IMR-90 (cell line): Measurements from ENCODE around the gene SHISA6. TPM values are rescaled to one million over a fixed set of nuclear protein-coding genes. Genes with fewer than 3 reads are reported as not detected.

Source experiments
- ATAC-seq: fragments of 200-7000 bp; cut with Tn5 transposase; 2 replicates; pipeline ENCODE4 v1.9.1; 2020; ENCODE audit warnings: low read depth, mild to moderate bottlenecking, moderate library complexity
- BruUV-seq: library from RNA; stranded (reverse); fragments of 400-500 nt; replicated peaks from 2 replicates; lab custom pipeline; 2021; lab: Mats Ljungman, UMichigan
- CTCF ChIA-PET: fragments of 300-600 bp; formaldehyde crosslinking; extraction: SDS; loops from one replicate; lab custom pipeline; 2021; ENCODE audit warnings: antibody characterized with exemption; lab: Yijun Ruan, JAX
- POLR2A ChIA-PET: fragments of 300-600 bp; sonication (Branson Sonifier 250); formaldehyde crosslinking; loops from one replicate; lab custom pipeline; 2022; ENCODE audit warnings: antibody characterized with exemption; ENCODE audit not compliant: unreplicated experiment; lab: Charles Lee
- DNase-seq: peaks from one replicate; pipeline ENCODE4 v3.0.0; 2013
- H2AFZ ChIP-seq: replicated peaks from 2 replicates; pipeline ENCODE3; 2013; ENCODE audit warnings: low read length, mild to moderate bottlenecking; ENCODE audit not compliant: poor library complexity
- H2AK5ac ChIP-seq: 2 replicates; pipeline ENCODE4 v1.6.1; 2013; ENCODE audit warnings: low read depth, low read length, inconsistent platforms
- H2AK9ac ChIP-seq: replicated peaks from 2 replicates; pipeline ENCODE3; 2013; ENCODE audit warnings: mild to moderate bottlenecking, low read depth, low read length, moderate library complexity; ENCODE audit not compliant: poor library complexity
- H2BK120ac ChIP-seq: 2 replicates; pipeline ENCODE4 v1.6.1; 2013; ENCODE audit warnings: low read depth, low read length, inconsistent platforms
- H2BK15ac ChIP-seq: 3 replicates; pipeline ENCODE4 v1.6.1; 2013; ENCODE audit warnings: low read depth, low read length, inconsistent platforms
- H2BK20ac ChIP-seq: 2 replicates; pipeline ENCODE4 v1.6.1; 2013; ENCODE audit warnings: low read depth, mild to moderate bottlenecking, inconsistent platforms, low read length, moderate library complexity
- H2BK5ac ChIP-seq: 2 replicates; pipeline ENCODE4 v1.6.1; 2013; ENCODE audit warnings: mild to moderate bottlenecking, low read depth, low read length, inconsistent platforms; ENCODE audit not compliant: poor library complexity, severe bottlenecking
- H3K14ac ChIP-seq: replicated peaks from 2 replicates; pipeline ENCODE4 v1.6.1; 2013; ENCODE audit warnings: low read depth, low read length, inconsistent platforms
- H3K18ac ChIP-seq: 2 replicates; pipeline ENCODE4 v1.6.1; 2013; ENCODE audit warnings: low read depth, low read length, control low read depth
- H3K23ac ChIP-seq: 2 replicates; pipeline ENCODE4 v1.6.1; 2013; ENCODE audit warnings: low read depth, low read length, inconsistent platforms
- H3K27ac ChIP-seq: 2 replicates; pipeline ENCODE4 v1.5.1; 2013; ENCODE audit warnings: mild to moderate bottlenecking, control low read depth, low read length; ENCODE audit not compliant: insufficient read depth
- H3K27me3 ChIP-seq: 2 replicates; pipeline ENCODE4 v1.6.1; 2013; ENCODE audit warnings: low read length; ENCODE audit not compliant: control insufficient read depth, insufficient read depth
- H3K36me3 ChIP-seq: 2 replicates; pipeline ENCODE4 v1.6.1; 2013; ENCODE audit warnings: low read length, mixed read lengths; ENCODE audit not compliant: control insufficient read depth, insufficient read depth
- H3K4ac ChIP-seq: 2 replicates; pipeline ENCODE4 v1.6.1; 2013; ENCODE audit warnings: low read depth, low read length, inconsistent platforms
- H3K4me1 ChIP-seq: 2 replicates; pipeline ENCODE4 v1.6.1; 2013; ENCODE audit warnings: low read length, mixed read lengths; ENCODE audit not compliant: control insufficient read depth, insufficient read depth
- H3K4me2 ChIP-seq: 2 replicates; pipeline ENCODE4 v1.6.1; 2013; ENCODE audit warnings: low read depth, mild to moderate bottlenecking, control low read depth, low read length, moderate library complexity
- H3K4me3 ChIP-seq: 2 replicates; pipeline ENCODE4 v1.5.1; 2013; ENCODE audit warnings: low read depth, mild to moderate bottlenecking, control low read depth, low read length, moderate library complexity; ENCODE audit not compliant: insufficient read depth
- H3K56ac ChIP-seq: 2 replicates; pipeline ENCODE4 v1.6.1; 2013; ENCODE audit warnings: low read length, inconsistent platforms; ENCODE audit not compliant: insufficient read depth; ENCODE audit errors: extremely low read depth
- H3K79me1 ChIP-seq, 2 experiments: 2 replicates each; pipeline ENCODE4 v1.6.1; 2013; ENCODE audit warnings: low read length in 2 of 2, inconsistent platforms in 1 of 2, low read depth in 1 of 2
- H3K9ac ChIP-seq: 2 replicates; pipeline ENCODE4 v1.6.1; 2013; ENCODE audit warnings: low read depth, low read length, control low read depth
- H3K9me1 ChIP-seq: 2 replicates; pipeline ENCODE4 v1.6.1; 2013; ENCODE audit warnings: low read length, inconsistent platforms; ENCODE audit not compliant: insufficient read depth
- H3K9me3 ChIP-seq: 2 replicates; pipeline ENCODE4 v1.6.1; 2013; ENCODE audit warnings: low read length; ENCODE audit not compliant: control insufficient read depth, insufficient read depth
- H4K20me1 ChIP-seq: 2 replicates; pipeline ENCODE4 v1.6.1; 2013; ENCODE audit warnings: low read length, inconsistent platforms; ENCODE audit not compliant: insufficient read depth
- H4K5ac ChIP-seq: 2 replicates; pipeline ENCODE4 v1.6.1; 2013; ENCODE audit warnings: mild to moderate bottlenecking, low read depth, low read length, control low read depth
- H4K8ac ChIP-seq, 2 experiments: 2 replicates each; pipeline ENCODE4 v1.6.1; 2013; ENCODE audit warnings: low read depth in 2 of 2, low read length in 2 of 2, control low read depth in 1 of 2, inconsistent platforms in 1 of 2
- H4K91ac ChIP-seq: 2 replicates; pipeline ENCODE4 v1.6.1; 2013; ENCODE audit warnings: low read depth, low read length, inconsistent platforms; ENCODE audit not compliant: insufficient read depth
- CHD1 ChIP-seq: IDR thresholded peaks from 2 replicates; pipeline ENCODE4 v1.6.1; 2012; ENCODE audit warnings: low read depth, low read length, improper control_type of control experiment
- CTCF ChIP-seq: conservative IDR thresholded peaks from 2 replicates; pipeline ENCODE4 v1.5.1; 2012; ENCODE audit warnings: mild to moderate bottlenecking, low read depth, low read length, improper control_type of control experiment
- ELK1 ChIP-seq: fragments of 150-350 bp; IDR thresholded peaks from 2 replicates; pipeline ENCODE4 v1.6.1; 2016; ENCODE audit warnings: low read depth, mild to moderate bottlenecking, low read length, moderate library complexity, borderline replicate concordance
- FOS ChIP-seq: fragments of 150-350 bp; IDR thresholded peaks from 2 replicates; pipeline ENCODE4 v1.6.1; 2016; ENCODE audit warnings: low read depth, low read length
- MAFK ChIP-seq: IDR thresholded peaks from 2 replicates; pipeline ENCODE4 v1.6.1; 2012; ENCODE audit warnings: low read depth, low read length, improper control_type of control experiment
- MAZ ChIP-seq: IDR thresholded peaks from 2 replicates; pipeline ENCODE4 v1.6.1; 2012; ENCODE audit warnings: low read depth, mild to moderate bottlenecking, low read length, improper control_type of control experiment, moderate library complexity, borderline replicate concordance
- NFE2L2 ChIP-seq: fragments of 150-350 bp; IDR thresholded peaks from 2 replicates; pipeline ENCODE4 v1.6.1; 2016; ENCODE audit warnings: low read depth, mild to moderate bottlenecking, low read length
- POLR2A ChIP-seq: IDR thresholded peaks from 2 replicates; pipeline ENCODE4 v1.6.1; 2012; ENCODE audit warnings: mild to moderate bottlenecking, low read depth, low read length
- SMC3 ChIP-seq: fragments of 150-350 bp; IDR thresholded peaks from 2 replicates; pipeline ENCODE4 v1.6.1; 2016; ENCODE audit warnings: low read depth, mild to moderate bottlenecking, antibody characterized with exemption, low read length, moderate library complexity
- WGBS, 2 experiments: methylation state at CpG; one replicate each; pipeline versions ENCODE4 v1.1.5 to v1.1.7; 2013; ENCODE audit warnings: missing lambda C conversion rate in 2 of 2; ENCODE audit not compliant: insufficient read length in 1 of 2; ENCODE audit errors: extremely low coverage in 2 of 2; 5-methylcytosine and 5-hydroxymethylcytosine counted together
- dilution Hi-C: fragments of 300-500 bp; cut with HindIII; formaldehyde crosslinking; loops from one replicate; pipeline ENCODE4 v1.14.3; 2018; ENCODE audit warnings: low sequenced_read_pairs; ENCODE audit not compliant: unreplicated experiment
- in situ Hi-C: fragments of 300-500 bp; cut with MboI; formaldehyde crosslinking; loops from 3 replicates; pipeline ENCODE4 v1.14.3; 2019; ENCODE audit warnings: low sequenced_read_pairs, inconsistent platforms, mixed read lengths
- intact Hi-C: fragments of 100-400 bp; cut with micrococcal nuclease; formaldehyde crosslinking; loops from 2 replicates; pipeline ENCODE4 v1.10.0; 2022
- polyA plus RNA-seq, 3 experiments: library from polyadenylated mRNA; depleted of rRNA; stranded (reverse); fragments of >200 nt; gene quantifications; 2 replicates each; pipeline ENCODE4 v1.2.3, GENCODE V29; 2012; ENCODE audit warnings: low replicate concordance in 1 of 3
- total RNA-seq: library from RNA; depleted of rRNA; stranded (reverse); fragments of >200 nt; gene quantifications from 2 replicates; pipeline ENCODE4 v1.2.3, GENCODE V29; 2012

The SHISA6 gene
- total and polyA plus RNA-seq, 2 of the 4 experiments (the other 2 are of a cell fraction), result not detected

- BruUV-seq, result no TSS peak
- Histone ChIP-seq H3K23ac (no peak overlapping the region), H2AK5ac (no peak overlapping the region), H2BK20ac (no peak overlapping the region), H3K9me1 (no peaks in the 10 kb centered on the region), H3K36me3 (no peaks in the 10 kb centered on the region), H2AFZ (no peak overlapping the region), H4K8ac (no peak overlapping the region), H3K9me3 (peaks cover 22% of the 10 kb centered on the region), H3K56ac (no peak overlapping the region), H2AK9ac (no peak overlapping the region), H3K4ac (no peak overlapping the region), H3K27ac (no peak overlapping the region), H4K20me1 (no peaks in the 10 kb centered on the region), H3K14ac (no peak overlapping the region), H3K27me3 (no peaks in the 10 kb centered on the region), H4K5ac (no peak overlapping the region), H4K91ac (no peak overlapping the region), H3K18ac (no peak overlapping the region), H3K4me2 (no peak overlapping the region), H2BK120ac (no peak overlapping the region), H3K4me1 (no peaks in the 10 kb centered on the region), H2BK15ac (no peak overlapping the region), H3K9ac (no peak overlapping the region), H3K79me1 (no peaks in the 10 kb centered on the region), H2BK5ac (no peak overlapping the region), H3K4me3 (no peak overlapping the region)
- WGBS, 2 experiments, result 85% methylated on average over 5 of the region's 10 CpGs; no CpG with 5 or more reads in 1 of the 2 experiments
- ATAC-seq (no peak), DNase-seq (no peak)
- in situ Hi-C loops, result no loop called here
- CTCF ChIA-PET, result no interaction called here
- TF ChIP-seq FOS (no peak), MAFK (no peak), MAZ (no peak), CTCF (no peak), ELK1 (no peak), NFE2L2 (no peak), SMC3 (no peak), POLR2A (no peak), CHD1 (no peak)
- dilution Hi-C loops, result no loop called here
- POLR2A ChIA-PET, result no interaction called here
- intact Hi-C loops, result no loop called here
Measured at GRCh38 chr17:11294826-11295225, 53.8 kb downstream of the SHISA6 start.
